ENCODE measurements around the gene RPL31. TPM values are rescaled to one million over a fixed set of nuclear protein-coding genes. Genes with fewer than 3 reads are reported as not detected.

Gene RPL31
- total RNA-seq, 2 experiments from 2014 or later = 1,667 to 1,859 TPM

- ATAC-seq (no peak), DNase-seq (no peak)
- TF ChIP-seq CTCF (IDR thresholded peaks at IDR 0.05) = no peak
- Mint-ChIP-seq H3K36me3 (ENCODE audit: low read depth) (peaks cover 2% of the 10 kb centered on the region), H3K27me3 (no peaks in the 10 kb centered on the region), H3K27ac (no peak overlapping the region), H3K4me1 (ENCODE audit: low read depth) (peaks cover 8% of the 10 kb centered on the region), H3K9me3 (no peaks in the 10 kb centered on the region), H3K4me3 (no peak overlapping the region)
- ChIA-PET CTCF (no interaction called here), POLR2A (interaction anchor here (0.6 kb wide), 1 partner anchor 1538 kb away, joined by 3 read pairs; no protein-coding TSS in a partner anchor)
- intact Hi-C loops (cut with micrococcal nuclease) = no loop called here
These were observed 33.6 kb upstream of the RPL31 start for GRCh38 chr2:100968146-100969145.

- no peaks in the 10 kb centered on the region for H3K27me3 Mint-ChIP-seq
- ATAC-seq (no peak), DNase-seq (no peak)
- H3K27ac Mint-ChIP-seq = no peak overlapping the region
- peaks cover 2% of the 10 kb centered on the region for H3K36me3 Mint-ChIP-seq (ENCODE audit: low read depth)
- no peaks in the 10 kb centered on the region for H3K4me1 Mint-ChIP-seq (ENCODE audit: low read depth)
- TF ChIP-seq CTCF (IDR thresholded peaks at IDR 0.05) = no peak
- H3K9me3 Mint-ChIP-seq = no peaks in the 10 kb centered on the region
- CTCF ChIA-PET = no interaction called here
- H3K4me3 Mint-ChIP-seq = no peak overlapping the region
- POLR2A ChIA-PET = no interaction called here
- intact Hi-C loops (cut with micrococcal nuclease) = no loop called here
These were observed 32.1 kb upstream of the RPL31 start for GRCh38 chr2:100969998-100970397.

- intact Hi-C loops (cut with micrococcal nuclease) = no loop called here
- Mint-ChIP-seq H3K36me3 (ENCODE audit: low read depth) (peaks cover 2% of the 10 kb centered on the region), H3K9me3 (no peaks in the 10 kb centered on the region), H3K4me3 (no peak overlapping the region), H3K4me1 (ENCODE audit: low read depth) (no peaks in the 10 kb centered on the region), H3K27ac (no peak overlapping the region), H3K27me3 (no peaks in the 10 kb centered on the region)
- ATAC-seq (no peak), DNase-seq (no peak)
- CTCF ChIA-PET = no interaction called here
- POLR2A ChIA-PET = no interaction called here
- no peak for TF ChIP-seq CTCF (IDR thresholded peaks at IDR 0.05)
These were observed 30.9 kb upstream of the RPL31 start for GRCh38 chr2:100971221-100971620.

- no peak for TF ChIP-seq CTCF (IDR thresholded peaks at IDR 0.05)
- no peaks in the 10 kb centered on the region for H3K4me1 Mint-ChIP-seq (ENCODE audit: low read depth)
- no peak overlapping the region for H3K27ac Mint-ChIP-seq
- H3K4me3 Mint-ChIP-seq = no peak overlapping the region
- ATAC-seq (no peak), DNase-seq (no peak)
- no peaks in the 10 kb centered on the region for H3K27me3 Mint-ChIP-seq
- CTCF ChIA-PET = no interaction called here
- intact Hi-C loops (cut with micrococcal nuclease) = no loop called here
- POLR2A ChIA-PET = no interaction called here
- H3K36me3 Mint-ChIP-seq (ENCODE audit: low read depth) = peaks cover 2% of the 10 kb centered on the region
- no peaks in the 10 kb centered on the region for H3K9me3 Mint-ChIP-seq
These were observed 29.6 kb upstream of the RPL31 start for GRCh38 chr2:100972452-100972851.

- Mint-ChIP-seq H3K9me3 (no peaks in the 10 kb centered on the region), H3K27ac (no peak overlapping the region), H3K27me3 (no peaks in the 10 kb centered on the region), H3K4me3 (no peak overlapping the region), H3K36me3 (ENCODE audit: low read depth) (peaks cover 2% of the 10 kb centered on the region), H3K4me1 (ENCODE audit: low read depth) (no peaks in the 10 kb centered on the region)
- ChIA-PET POLR2A (no interaction called here), CTCF (no interaction called here)
- ATAC-seq (no peak), DNase-seq (no peak)
- no peak for TF ChIP-seq CTCF (IDR thresholded peaks at IDR 0.05)
- intact Hi-C loops (cut with micrococcal nuclease) = no loop called here
These were observed 27.2 kb upstream of the RPL31 start for GRCh38 chr2:100974712-100975520.
